ENCODE results near the gene MBD3L1.

The MBD3L1 gene

GRCh38 chr19:8840708-8841107 is 8.5 kb downstream of the MBD3L1 start:
- H3K27ac ChIP-seq, result no peak overlapping the region
- no peak for TF ChIP-seq CTCF (conservative IDR thresholded peaks at IDR 0.05)
- TF ChIP-seq ZFX (IDR thresholded peaks at IDR 0.05), result no peak

GRCh38 chr19:8846819-8847218 is 14.6 kb downstream of the MBD3L1 start:
- TF ChIP-seq ZFX (IDR thresholded peaks at IDR 0.05) (no peak), CTCF (conservative IDR thresholded peaks at IDR 0.05) (no peak)
- no peak overlapping the region for H3K27ac ChIP-seq

- TF ChIP-seq CTCF (conservative IDR thresholded peaks at IDR 0.05) (no peak), ZFX (IDR thresholded peaks at IDR 0.05) (no peak)
Observed at GRCh38 chr19:8849232-8849631, 17.1 kb downstream of the MBD3L1 start.

GRCh38 chr19:8850488-8850887 is 18.3 kb downstream of the MBD3L1 start:
- H3K27ac ChIP-seq, result no peak overlapping the region

More at GRCh38 chr19:8849232-8849631, 17.1 kb downstream of the MBD3L1 start:
- no peak overlapping the region for H3K27ac ChIP-seq

GRCh38 chr19:8858260-8858659 is 26.1 kb downstream of the MBD3L1 start:
- no peak overlapping the region for H3K27ac ChIP-seq
- TF ChIP-seq ZFX (IDR thresholded peaks at IDR 0.05), result no peak
- TF ChIP-seq CTCF (conservative IDR thresholded peaks at IDR 0.05), result no peak

More at GRCh38 chr19:8850488-8850887, 18.3 kb downstream of the MBD3L1 start:
- no peak for TF ChIP-seq CTCF (conservative IDR thresholded peaks at IDR 0.05)

GRCh38 chr19:8866344-8866743 is 34.2 kb downstream of the MBD3L1 start:
- TF ChIP-seq ZFX (IDR thresholded peaks at IDR 0.05), result no peak
- TF ChIP-seq CTCF (conservative IDR thresholded peaks at IDR 0.05), result no peak

GRCh38 chr19:8877854-8878705 is 45.9 kb downstream of the MBD3L1 start:
- TF ChIP-seq ZFX (IDR thresholded peaks at IDR 0.05), result no peak
- TF ChIP-seq CTCF (conservative IDR thresholded peaks at IDR 0.05), result no peak

More at GRCh38 chr19:8866344-8866743, 34.2 kb downstream of the MBD3L1 start:
- no peak overlapping the region for H3K27ac ChIP-seq

More at GRCh38 chr19:8877854-8878705, 45.9 kb downstream of the MBD3L1 start:
- no peak overlapping the region for H3K27ac ChIP-seq
